GM20000 (cell line): ENCODE measurements around the gene ZNF699.

Experiments used
- DNase-seq: peaks from one replicate; pipeline ENCODE4 v3.0.0; 2012; ENCODE audit warnings: low spot score
- CTCF ChIP-seq: IDR thresholded peaks from 2 replicates; pipeline ENCODE4 v1.5.1; 2012; ENCODE audit warnings: mild to moderate bottlenecking, control low read depth; ENCODE audit errors: extremely low read depth, missing control alignments

ZNF699 gene

GRCh38 chr19:9251236-9251635 is 58.4 kb downstream of the ZNF699 start:
- no peak for DNase-seq
- TF ChIP-seq CTCF, result no peak

- no peak for TF ChIP-seq CTCF
Observed at GRCh38 chr19:9250630-9251029, 59.0 kb downstream of the ZNF699 start, which contains the start of gene OR7E24. Gene OR7E24, plus strand, starts transcription at chr19:9250930. Its CDS starts 114 bp downstream, at chr19:9251044.

More at GRCh38 chr19:9250630-9251029, 59.0 kb downstream of the ZNF699 start, which contains the start of gene OR7E24:
- DNase-seq, result no peak
